GM03348 (cell line): Measurements from ENCODE around the gene NDUFB8.
"Not testable (repeated sequence)": the region's sequence is repeated elsewhere in the genome, so short reads cannot be mapped to it uniquely, and the experiment has no call there.

Experiments used
- DNase-seq: peaks from one replicate; pipeline ENCODE4 v3.0.0; 2012; ENCODE audit warnings: low spot score

The NDUFB8 gene

DNA sequence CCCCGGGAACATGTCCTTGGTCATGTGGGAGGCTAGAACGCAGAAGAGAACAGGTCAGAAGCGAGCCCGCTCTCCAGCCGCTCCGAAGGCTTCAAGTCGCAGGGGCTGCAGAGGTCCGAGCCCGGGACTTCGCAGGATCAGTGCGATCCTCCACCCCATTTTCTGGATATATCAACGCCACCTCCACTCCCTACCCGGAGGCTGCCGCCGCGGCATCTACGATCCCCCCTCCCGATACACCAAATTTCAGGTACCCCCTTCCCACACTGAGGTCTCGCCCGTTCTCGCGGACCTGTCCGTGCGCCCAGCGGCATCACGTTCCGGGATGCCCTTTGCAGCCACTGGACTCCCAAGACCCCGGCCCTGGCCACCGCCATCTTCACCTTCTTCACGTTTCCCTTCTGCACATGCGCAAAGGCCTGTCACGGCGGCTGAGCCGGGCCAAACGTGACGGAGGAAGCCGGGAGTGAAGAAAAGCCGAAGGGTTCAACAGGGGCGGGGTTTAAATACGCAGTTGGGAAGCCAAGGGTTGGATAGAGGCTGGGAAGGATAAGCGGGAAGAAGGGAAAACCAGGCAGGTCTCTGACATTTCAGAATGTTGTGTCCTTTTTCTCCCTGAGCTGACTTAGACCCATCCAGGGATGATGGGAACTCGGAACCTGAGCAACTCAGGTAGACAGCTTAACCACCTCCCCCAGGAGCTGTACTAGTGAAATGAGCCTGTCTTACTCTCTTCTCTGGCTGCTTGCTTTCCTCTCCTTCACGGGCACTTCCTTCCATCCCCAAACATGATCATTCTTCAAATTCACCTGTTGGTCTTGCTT is at the start of gene NDUFB8:
Gene NDUFB8, minus strand, starts transcription at position 397 of the 824 bp plus-strand sequence. Its CDS starts 20 bp downstream, at position 377.
- peak; percentile 95 for DNase-seq

DNA sequence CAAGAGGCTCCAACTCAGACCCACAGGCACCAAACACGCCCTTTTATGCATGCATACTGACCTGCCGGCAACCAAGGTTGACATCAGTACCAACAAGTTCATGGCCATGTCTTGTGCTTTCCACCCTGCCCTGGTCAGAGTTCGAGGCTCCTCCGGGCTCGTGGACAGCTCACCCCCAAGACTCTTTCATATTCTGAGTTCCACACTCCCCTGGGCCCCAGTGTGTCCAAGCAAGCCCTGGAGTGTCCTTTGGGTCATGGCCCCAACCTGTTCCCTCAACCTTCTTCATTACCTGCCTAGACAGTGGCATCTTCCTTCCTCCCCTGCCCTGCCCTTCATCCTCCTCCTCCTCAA is 46.6 kb upstream of the NDUFB8 start:
- DNase-seq, result no peak

- DNase-seq, result no peak
Measured at GRCh38 chr10:100575585-100576281, 46.1 kb upstream of the NDUFB8 start.

GRCh38 chr10:100575146-100575545 is 45.5 kb upstream of the NDUFB8 start:
- DNase-seq, result not testable (repeated sequence)

DNA sequence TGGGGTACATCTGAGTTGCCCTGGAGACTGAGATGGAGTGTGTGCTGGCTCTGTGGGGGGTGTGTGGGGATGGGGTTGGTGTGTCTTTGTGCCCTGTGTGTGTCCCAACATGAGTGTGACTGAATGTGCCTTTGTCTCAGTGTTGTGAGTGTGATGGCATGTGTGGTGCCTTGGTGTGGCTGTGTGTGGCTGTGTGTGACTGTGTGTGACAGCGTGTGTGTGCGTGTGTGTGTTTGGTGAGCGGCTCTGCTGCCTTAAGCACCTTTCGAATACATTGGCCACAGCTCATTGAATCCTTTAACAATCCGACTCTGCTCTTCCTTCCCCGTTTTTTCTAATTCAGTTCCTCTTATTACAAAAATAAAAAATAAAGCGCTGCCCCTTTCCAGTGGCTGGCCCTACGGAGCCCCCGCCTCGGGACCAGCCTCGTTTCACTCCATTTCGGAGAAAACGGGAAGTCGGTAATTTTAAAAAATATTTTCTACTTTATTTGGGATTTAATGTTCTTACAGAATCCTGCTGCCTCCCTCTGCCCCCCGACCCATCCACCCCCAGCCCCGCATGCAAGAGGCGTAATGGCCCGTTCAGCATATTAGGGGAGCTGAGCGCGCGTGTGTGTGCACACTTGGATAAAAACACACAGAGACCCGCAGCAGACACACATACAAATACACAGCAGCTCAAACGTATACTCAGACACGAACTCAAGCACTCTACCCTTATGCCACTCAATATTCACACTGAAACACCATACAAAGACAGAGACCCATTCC is 41.6 kb upstream of the NDUFB8 start:
- no peak for DNase-seq

- no peak for DNase-seq
Measured at GRCh38 chr10:100570506-100570905, 40.8 kb upstream of the NDUFB8 start.

DNA sequence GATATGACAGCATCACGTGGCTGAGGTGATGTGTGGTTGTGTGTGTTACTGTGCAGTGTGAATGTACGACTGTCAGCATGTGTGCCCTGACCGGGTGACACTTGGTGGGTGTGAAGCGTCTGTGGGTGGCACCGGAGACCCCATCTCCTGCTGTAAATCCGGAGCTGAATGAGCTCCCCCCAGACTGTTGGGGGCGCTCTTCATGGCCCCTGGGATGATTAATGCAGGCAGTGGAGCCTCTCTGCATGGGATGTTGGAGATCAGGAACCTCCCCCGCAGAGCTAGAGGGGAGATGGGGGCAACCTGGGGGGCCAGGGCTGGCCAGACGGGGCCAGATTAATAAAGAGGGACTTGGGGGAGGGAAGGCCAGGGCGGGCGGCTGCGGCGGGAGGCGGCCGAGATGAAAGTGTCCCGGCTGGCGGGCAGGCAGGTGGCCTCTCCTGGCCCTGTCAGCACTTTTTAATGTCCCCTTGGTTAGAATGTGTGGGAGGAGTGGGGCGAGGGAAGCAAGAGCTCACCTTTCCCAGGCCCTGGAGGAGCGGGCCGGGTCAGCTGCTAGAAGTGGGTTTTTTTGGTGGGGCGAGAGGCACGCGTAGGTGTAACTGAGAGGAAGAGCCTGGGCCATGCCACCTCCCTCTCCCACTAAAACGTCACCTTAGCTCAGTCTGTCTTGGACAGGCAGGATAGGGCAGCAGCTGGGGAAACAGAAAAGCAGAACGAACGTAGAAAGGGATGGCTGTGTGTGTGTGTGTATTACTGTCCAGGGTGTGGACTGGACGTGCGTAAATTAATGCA is 40.2 kb upstream of the NDUFB8 start:
- no peak for DNase-seq

DNA sequence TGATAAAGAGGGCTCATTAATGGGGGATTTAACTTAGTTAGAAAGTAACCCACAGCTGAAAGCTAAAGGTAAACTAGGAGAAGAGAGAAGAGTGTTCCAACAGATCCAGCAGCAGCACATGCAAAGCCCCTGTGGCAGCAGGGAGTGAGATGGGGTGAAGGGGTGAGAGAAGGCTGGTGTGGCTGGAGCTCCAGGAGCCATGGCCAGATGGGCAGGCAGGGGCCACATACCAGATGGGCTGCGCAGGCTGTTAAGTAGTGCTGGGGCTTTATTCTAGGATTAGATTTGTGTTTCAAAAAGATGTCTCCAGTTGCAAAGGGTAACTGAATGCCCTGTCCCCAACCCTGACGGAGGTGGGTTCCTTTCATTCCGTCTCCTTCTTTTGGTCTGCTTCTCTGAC is 39.2 kb upstream of the NDUFB8 start:
- DNase-seq, result no peak

- DNase-seq, result no peak
Measured at GRCh38 chr10:100567826-100568225, 38.2 kb upstream of the NDUFB8 start.

- DNase-seq, result no peak
Measured at GRCh38 chr10:100567249-100567648, 37.6 kb upstream of the NDUFB8 start.

DNA sequence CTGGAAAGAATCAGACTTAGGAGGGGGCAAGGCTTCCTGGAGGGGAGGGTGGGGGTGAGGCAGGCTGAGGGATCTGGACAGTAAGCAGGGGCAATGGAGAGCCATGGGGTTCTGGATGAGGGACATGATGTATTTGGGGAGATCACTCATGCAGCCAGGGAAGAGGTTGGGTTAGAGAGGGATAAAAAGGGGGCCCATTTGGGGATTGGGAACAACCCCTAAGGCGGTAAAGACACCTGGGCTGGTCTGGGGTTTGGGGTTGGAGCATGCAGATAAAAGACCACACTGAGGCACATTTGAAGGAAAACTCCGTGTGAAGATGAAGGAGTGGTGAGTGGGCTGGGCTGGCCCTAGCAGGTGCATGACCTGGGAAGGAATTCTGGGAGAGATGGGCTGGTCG is 36.9 kb upstream of the NDUFB8 start:
- no peak for DNase-seq

GRCh38 chr10:100565206-100565985 is 35.7 kb upstream of the NDUFB8 start:
- no peak for DNase-seq

- DNase-seq, result peak; percentile 82
Measured at GRCh38 chr10:100562008-100562672, 32.5 kb upstream of the NDUFB8 start.

- DNase-seq, result no peak
Measured at GRCh38 chr10:100561005-100561404, 31.3 kb upstream of the NDUFB8 start.

GRCh38 chr10:100560248-100560647 is 30.6 kb upstream of the NDUFB8 start:
- DNase-seq, result no peak

GRCh38 chr10:100554902-100555301 is 25.2 kb upstream of the NDUFB8 start:
- DNase-seq, result no peak

- DNase-seq, result no peak
Measured at GRCh38 chr10:100553929-100554328, 24.3 kb upstream of the NDUFB8 start.

DNA sequence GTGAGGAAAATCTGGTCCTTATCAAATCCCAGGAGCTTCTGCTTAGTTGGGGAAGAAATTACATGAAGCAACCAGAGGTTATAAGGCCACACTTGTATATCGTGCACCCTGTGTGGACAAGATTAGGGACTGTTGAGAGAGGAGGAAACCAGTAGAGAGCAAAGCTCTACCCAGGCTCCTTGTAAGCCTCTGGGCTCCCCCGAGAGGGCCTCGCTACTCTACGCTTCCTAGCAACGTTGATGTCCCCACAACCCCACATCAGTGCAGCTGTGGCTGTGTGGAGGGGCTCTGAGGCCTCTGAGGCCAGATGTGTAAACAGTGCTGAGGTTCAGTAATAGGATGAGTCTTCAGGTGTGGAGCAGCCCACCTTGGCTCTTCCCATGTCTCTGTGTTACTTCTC is 22.1 kb upstream of the NDUFB8 start:
- no peak for DNase-seq

DNA sequence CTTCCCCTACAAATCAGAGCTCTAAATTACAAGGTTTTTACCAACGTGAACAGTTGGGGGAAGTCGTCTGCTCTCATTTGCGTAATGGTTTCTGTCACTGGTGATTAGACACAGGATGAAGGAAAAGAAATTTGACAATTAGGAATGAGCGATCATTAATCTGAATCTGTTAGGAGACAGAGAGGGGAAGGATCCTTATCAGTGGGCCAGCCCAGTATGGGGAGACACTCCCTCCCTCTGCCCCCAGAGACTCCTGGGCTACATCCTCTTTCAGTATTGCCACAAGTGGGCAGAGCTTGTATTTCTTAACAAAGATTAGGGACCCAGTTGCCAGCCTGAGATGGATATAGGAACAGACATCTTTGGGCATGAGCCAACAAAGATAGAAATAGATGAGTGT is 21.5 kb upstream of the NDUFB8 start:
- DNase-seq, result no peak

DNA sequence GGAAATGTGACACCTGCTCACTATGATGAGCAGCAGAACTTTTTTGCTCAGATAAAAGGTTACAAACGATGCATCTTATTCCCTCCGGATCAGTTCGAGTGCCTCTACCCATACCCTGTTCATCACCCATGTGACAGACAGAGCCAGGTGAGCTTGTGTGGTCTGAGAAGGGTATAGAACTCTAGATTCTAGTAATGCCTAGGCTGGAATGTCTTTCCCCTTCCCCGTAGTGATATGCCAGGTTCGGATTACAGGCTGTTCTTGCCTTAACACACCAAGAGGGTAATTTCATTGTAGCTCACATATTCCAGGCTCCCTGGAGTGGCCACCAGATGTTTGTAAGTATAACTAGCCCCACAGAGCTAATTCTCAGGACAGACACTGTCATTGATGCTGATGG is 15.3 kb upstream of the NDUFB8 start:
- no peak for DNase-seq

- DNase-seq, result no peak
Measured at GRCh38 chr10:100537475-100537874, 7.8 kb upstream of the NDUFB8 start.
